ENCODE data around the gene BAHCC1.

BAHCC1 gene

DNA sequence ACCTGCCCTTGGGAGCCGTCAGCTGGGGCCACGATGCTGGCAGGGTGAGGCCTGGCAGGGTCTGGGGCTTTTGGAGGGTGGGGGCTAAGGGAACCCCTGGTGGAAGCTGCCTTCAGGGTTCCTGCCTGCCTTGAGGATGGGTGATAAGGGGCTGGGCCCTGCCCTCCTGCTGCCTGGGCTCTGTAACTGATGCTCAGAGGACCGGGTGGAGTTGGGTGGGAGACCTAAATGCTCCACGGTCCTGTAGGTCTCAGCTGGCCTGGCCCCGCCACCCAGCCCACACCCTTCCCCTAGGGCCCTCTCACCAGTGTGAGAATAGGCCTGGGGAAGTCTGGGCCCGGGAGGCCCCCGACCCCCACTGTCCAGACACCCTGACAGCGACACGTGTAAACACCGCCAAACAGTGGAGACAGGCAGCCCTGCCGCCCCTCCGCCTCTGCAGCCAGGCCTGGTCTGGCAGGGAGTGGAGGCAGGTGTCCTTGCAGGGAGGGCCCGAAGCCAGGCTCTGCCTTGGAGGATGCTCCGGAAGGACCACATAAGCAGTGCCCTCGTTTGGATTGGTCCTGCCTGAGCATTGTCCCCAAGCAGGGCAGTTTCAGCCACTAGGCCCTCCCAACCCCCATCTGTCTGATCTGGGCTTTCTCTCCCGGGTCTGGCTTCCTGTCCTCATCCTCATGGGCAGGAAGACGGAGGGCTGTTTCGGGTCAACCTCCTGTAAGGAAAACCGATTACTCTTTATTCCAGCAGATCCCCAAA, 6.5 kb upstream of the BAHCC1 start:
- DNase-seq (ENCODE audit: low spot score) = no peak
- TF ChIP-seq, protein P1, sequence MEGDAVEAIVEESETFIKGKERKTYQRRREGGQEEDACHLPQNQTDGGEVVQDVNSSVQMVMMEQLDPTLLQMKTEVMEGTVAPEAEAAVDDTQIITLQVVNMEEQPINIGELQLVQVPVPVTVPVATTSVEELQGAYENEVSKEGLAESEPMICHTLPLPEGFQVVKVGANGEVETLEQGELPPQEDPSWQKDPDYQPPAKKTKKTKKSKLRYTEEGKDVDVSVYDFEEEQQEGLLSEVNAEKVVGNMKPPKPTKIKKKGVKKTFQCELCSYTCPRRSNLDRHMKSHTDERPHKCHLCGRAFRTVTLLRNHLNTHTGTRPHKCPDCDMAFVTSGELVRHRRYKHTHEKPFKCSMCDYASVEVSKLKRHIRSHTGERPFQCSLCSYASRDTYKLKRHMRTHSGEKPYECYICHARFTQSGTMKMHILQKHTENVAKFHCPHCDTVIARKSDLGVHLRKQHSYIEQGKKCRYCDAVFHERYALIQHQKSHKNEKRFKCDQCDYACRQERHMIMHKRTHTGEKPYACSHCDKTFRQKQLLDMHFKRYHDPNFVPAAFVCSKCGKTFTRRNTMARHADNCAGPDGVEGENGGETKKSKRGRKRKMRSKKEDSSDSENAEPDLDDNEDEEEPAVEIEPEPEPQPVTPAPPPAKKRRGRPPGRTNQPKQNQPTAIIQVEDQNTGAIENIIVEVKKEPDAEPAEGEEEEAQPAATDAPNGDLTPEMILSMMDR (IDR thresholded peaks at IDR 0.05) = no peak

DNA sequence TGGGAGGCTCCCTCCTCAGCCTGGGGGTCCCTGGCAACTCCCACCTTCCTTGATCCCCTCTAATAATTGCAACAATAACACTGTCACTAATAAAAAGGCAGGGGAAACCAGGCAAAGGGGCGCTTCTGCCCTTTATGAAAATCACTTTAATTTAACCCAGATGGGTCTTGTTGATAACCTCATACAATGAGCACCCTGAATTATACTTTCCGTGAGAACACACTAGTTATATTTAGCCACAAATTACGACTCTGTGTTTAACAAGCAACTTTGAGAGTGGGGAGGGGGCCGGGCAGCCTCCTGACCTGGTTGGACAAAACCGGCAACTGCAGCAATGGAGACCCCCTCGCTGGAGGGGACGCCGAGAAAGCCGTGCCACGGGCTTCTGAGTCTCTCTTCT, 5.7 kb upstream of the BAHCC1 start:
- Histone ChIP-seq H3K4me3 (no peak overlapping the region), H3K27ac (peak overlapping the region in 1 of 2 donors; percentile 98)
- DNase-seq (ENCODE audit: low spot score) = no peak
- TF ChIP-seq, protein P1 (IDR thresholded peaks at IDR 0.05) = no peak

More for the DNA sequence above, 6.5 kb upstream of the BAHCC1 start:
- Histone ChIP-seq H3K27ac (peak overlapping the region; percentile 83 to 98), H3K4me3 (peak overlapping the region; percentile 93)

GRCh38 chr17:81390029-81390872, 5.0 kb upstream of the BAHCC1 start:
- no peak for DNase-seq (ENCODE audit: low spot score)
- TF ChIP-seq, protein P1 (IDR thresholded peaks at IDR 0.05) = no peak
- Histone ChIP-seq H3K4me3 (no peak overlapping the region), H3K27ac (peak overlapping the region; percentile 11 to 98)

GRCh38 chr17:81390873-81391255, 4.4 kb upstream of the BAHCC1 start:
- DNase-seq (ENCODE audit: low spot score) = no peak
- TF ChIP-seq, protein P1 (IDR thresholded peaks at IDR 0.05) = no peak
- H3K27ac ChIP-seq = peak overlapping the region; percentile 95 to 98
- H3K4me3 ChIP-seq = no peak overlapping the region

DNA sequence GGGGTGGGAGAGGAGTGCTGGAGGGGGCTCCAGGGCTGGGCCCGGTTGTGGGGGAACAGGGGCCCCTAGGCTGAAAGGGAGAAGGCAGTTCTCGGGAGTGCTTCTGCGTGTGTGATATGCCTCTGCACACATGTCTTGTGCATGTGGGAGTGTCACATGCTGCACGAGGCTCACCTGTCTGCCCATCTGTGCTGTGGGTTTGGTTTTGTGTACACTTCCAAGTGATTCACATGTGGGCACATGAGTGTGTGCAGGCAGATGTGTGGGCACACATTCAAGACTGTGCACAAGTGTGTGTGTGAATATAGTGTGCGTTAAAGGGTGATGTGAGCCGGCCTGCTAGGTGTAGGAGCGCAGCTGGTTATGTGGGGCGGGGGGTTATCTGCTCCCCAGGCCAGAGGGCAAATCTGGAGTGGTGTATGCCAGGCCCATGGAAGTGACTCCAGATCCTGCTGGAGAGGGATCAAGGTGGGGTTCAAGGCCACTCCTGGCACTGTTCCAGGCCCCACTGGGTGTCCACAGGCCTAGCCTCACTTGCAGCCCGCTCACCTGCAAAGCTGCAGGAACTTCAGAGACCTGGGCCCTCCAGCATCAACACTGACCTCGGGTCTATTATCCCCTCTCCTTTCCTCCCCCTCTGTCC, 3.8 kb upstream of the BAHCC1 start:
- Histone ChIP-seq H3K4me3 (peak overlapping the region; percentile 97), H3K27ac (peak overlapping the region; percentile 95 to 98)
- TF ChIP-seq, protein P1 (IDR thresholded peaks at IDR 0.05) = no peak
- DNase-seq (ENCODE audit: low spot score) = no peak

DNA sequence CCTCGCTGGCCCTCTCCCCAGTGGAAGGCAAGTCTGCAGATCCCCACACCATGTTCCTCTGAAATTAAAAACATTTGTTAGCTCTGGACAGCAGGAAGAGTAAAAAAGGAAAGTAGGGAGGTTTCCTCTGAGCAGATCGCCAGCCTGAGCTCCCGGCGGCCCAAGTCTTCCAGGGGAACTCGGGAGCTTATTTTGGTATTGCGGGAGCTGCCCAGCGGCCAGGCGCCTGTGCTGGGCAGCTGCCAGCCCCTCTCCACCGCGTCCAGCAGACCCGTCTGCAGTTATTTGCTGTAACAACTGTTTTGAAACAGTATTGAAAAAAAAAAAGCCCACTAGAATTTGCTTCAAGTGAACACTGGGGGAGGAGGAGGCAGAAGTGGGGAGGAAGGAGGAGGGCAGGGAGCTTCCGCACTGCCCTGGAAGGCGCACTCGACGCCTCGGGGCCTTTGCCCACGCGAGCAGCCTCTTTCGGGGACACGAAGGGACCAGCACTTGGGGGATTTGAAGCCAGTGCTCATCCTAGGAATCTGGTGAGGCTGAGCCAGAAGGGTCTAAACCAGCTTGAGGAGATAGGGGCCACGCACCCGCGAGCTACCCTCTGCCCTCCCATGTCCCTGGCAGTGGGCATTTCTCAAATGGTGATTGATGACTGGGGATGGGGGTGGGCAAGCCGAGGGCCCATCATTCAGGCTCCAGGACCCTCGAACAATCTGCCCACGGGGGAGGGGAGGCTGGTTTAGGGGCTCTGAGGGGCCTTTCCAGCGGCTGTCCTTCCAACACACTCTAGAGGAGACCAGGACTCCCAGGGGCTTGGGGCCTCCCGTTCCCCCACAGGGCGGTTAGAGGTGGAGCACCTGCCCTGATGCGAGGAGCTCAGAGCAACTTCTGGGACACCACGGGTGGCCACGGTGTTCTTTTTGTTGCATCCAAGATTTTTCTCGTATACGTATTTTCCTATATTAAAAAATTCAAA, 3.0 kb upstream of the BAHCC1 start:
- DNase-seq (ENCODE audit: low spot score) = no peak
- TF ChIP-seq, protein P1 (IDR thresholded peaks at IDR 0.05) = no peak
- peak overlapping the region; percentile 97 for H3K4me3 ChIP-seq
- H3K27ac ChIP-seq = peak overlapping the region; percentile 95 to 98
